GM13976 (cell line): ENCODE results near the gene ZNF226.
"Not testable (repeated sequence)": the region's sequence is repeated elsewhere in the genome, so short reads cannot be mapped to it uniquely, and the experiment has no call there.

Experiments
- DNase-seq: peaks from one replicate; pipeline ENCODE4 v3.0.0; 2012; ENCODE audit warnings: low spot score
- CTCF ChIP-seq: IDR thresholded peaks from 2 replicates; pipeline ENCODE4 v1.5.1; 2012; ENCODE audit warnings: borderline replicate concordance, mild to moderate bottlenecking; ENCODE audit not compliant: insufficient read depth; ENCODE audit errors: extremely low read depth, missing control alignments, control extremely low read depth
- in situ Hi-C: fragments of 300-500 bp; cut with MboI; formaldehyde crosslinking; loops from one replicate; pipeline ENCODE4 v1.12.0; 2022; ENCODE audit warnings: low sequenced_read_pairs, mixed read lengths, inconsistent platforms; ENCODE audit not compliant: unreplicated experiment

The ZNF226 gene

GRCh38 chr19:44164673-44165512 is at the start of gene ZNF226:
TSS of gene ZNF226 (plus strand) at chr19:44165100. CDS start at chr19:44170081, 4,981 bp downstream.
- in situ Hi-C loops: no loop called here
- peak; percentile 76 for DNase-seq
- TF ChIP-seq CTCF: no peak

GRCh38 chr19:44121162-44121561 is 43.7 kb upstream of the ZNF226 start:
- in situ Hi-C loops, DNase-seq: not testable (repeated sequence)

GRCh38 chr19:44131955-44132354 is 32.9 kb upstream of the ZNF226 start:
- DNase-seq: no peak
- in situ Hi-C loops: no loop called here
- TF ChIP-seq CTCF: no peak

DNA sequence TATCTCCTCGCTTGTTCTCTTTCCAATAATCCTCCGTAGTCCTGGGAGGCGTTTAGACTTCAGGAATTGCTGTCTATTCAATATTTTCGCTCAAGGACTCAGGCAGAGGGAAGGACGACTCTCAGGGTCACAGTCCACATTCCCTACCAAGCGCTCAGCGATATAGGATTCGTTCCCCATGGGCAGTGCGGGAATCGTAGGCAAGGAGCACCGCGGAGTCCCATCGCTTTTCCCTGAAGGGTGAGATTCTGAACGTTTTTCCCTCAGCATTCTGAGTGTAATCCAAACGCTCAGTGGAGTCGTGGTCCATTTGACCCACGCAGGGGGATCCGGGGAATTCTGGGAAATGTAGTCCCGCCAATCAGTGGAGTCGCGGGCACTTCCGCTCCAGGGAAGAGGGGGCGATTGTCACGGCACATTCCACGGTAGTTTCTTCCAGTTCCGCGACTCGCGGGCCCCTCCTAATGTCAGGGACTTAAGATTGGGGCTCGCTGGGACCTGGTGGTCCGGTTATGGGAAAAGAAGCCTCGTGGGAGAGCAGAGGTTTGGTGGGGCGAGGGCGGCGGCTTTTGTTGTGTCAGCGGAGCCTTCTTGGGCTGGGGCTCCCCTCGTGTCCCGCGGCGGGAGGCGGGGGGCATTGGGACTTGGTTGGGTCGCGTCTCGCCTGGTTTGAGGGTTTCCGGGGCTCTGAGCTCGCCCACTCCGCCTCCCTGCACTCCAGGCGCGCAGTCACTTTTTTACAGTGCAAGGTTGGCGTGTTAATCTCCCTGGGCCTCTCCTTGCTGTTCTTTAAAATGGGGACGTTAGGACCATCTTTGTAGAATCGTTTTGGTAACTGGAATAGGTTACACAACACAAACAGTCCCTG is 23.5 kb upstream of the ZNF226 start, which contains the start of gene ZNF234:
Gene ZNF234 (plus strand): TSS at position 364 of the 868 bp plus-strand sequence. CDS start 3,079 bp downstream, outside the sequence.
- no peak for TF ChIP-seq CTCF
- peak; percentile 87 for DNase-seq
- in situ Hi-C loops: no loop called here

DNA sequence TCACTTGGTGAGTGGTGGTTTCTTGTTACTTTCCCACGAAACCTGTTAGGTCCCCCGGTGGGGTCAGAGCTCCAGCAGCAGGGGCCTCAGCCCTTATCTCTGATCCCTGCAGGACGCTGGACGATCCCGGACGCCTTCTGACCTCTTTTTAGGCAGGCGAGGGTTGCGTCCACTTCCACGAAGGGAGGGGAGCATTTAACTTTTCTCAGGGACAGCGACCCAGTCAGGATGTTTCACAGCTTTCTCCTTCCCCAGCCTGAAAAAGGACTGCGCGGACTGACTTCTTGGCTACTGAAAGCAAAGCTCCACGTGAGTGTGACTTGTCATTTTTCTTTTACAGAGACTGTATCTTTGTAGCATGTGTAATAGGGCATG is 22.9 kb upstream of the ZNF226 start:
- in situ Hi-C loops: no loop called here
- no peak for DNase-seq
- TF ChIP-seq CTCF: no peak

DNA sequence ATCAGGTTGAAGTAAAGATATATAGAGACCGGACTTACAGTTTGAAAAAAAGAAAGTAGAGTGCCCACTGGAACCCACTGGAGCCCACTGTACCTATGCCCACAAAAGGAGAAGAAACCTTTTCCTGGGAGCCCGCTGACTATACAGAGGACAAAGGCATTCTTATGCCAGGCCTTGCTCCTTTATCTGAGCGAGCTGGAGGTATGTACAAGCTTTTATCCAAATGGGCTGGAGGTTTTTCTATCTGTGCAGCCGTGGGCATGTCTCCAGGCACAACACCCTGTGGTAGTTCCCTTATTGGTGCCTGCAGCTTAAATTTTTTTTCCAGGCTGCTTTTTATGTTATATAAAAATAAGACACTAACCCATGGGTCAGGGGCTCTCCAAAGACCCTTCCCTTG is 15.1 kb upstream of the ZNF226 start:
- no peak for DNase-seq
- in situ Hi-C loops: no loop called here
- TF ChIP-seq CTCF: no peak
